22Rv1 (cell line): ENCODE data around the gene FRMPD2.

Source experiments
- CTCF ChIP-seq: fragments of 450-650 bp; IDR thresholded peaks from 2 replicates; pipeline ENCODE4 v1.5.1; 2017; ENCODE audit warnings: mild to moderate bottlenecking
- ZFX ChIP-seq: fragments of 450-650 bp; IDR thresholded peaks from 2 replicates; pipeline ENCODE4 v1.6.1; 2017; ENCODE audit warnings: antibody characterized with exemption, borderline replicate concordance

- TF ChIP-seq CTCF: no peak
- no peak for TF ChIP-seq ZFX
Observed at GRCh38 chr10:48195803-48196202, 78.7 kb downstream of the FRMPD2 start.
